Adrenal gland (tissue), 5 donors: Measurements from ENCODE around the gene CRTC3.

Source experiments
- POLR2A ChIP-seq, 2 donors: fragments of 450-650 bp; IDR thresholded peaks; one replicate each; pipeline ENCODE4 v1.6.1; 2017; ENCODE audit warnings: antibody characterized with exemption in 2 of 2, mild to moderate bottlenecking in 2 of 2, moderate library complexity in 1 of 2
- TF ChIP-seq, protein P1 (sequence below), 6 experiments: fragments of 450-650 bp in 4 of 6; fragments of 200-600 bp in 2 of 6; sonication (generic) in 1 of 6; IDR thresholded peaks; 1 replicate in 5 of 6; 2 replicates in 1 of 6; pipeline versions ENCODE4 v1.5.1 to v1.8.0; 2016 to 2021; ENCODE audit warnings: antibody characterized with exemption in 6 of 6, mild to moderate bottlenecking in 2 of 6, moderate library complexity in 1 of 6
- donor health status: DM: no; HTN: no; CAD: no.

DNA sequence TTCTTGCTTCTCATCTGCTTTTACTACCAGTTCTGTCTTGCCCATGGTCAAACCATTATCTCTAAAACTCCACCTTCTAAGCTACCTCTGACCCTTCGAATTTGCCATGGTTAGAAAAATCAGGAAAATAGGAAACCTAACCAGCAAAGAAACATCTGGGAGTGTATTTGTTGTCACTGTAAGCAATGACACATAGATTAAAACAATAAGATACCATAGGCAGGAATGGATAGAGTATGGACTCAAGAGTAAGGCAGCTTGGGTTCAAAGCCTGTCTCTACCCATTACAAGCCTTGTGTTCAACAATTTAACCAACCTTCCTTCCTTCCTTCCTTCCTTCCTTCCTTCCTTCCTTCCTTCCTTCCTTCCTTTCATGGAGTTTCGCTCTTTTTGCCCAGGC is 34.9 kb downstream of the CRTC3 start:
- TF ChIP-seq, protein P1, sequence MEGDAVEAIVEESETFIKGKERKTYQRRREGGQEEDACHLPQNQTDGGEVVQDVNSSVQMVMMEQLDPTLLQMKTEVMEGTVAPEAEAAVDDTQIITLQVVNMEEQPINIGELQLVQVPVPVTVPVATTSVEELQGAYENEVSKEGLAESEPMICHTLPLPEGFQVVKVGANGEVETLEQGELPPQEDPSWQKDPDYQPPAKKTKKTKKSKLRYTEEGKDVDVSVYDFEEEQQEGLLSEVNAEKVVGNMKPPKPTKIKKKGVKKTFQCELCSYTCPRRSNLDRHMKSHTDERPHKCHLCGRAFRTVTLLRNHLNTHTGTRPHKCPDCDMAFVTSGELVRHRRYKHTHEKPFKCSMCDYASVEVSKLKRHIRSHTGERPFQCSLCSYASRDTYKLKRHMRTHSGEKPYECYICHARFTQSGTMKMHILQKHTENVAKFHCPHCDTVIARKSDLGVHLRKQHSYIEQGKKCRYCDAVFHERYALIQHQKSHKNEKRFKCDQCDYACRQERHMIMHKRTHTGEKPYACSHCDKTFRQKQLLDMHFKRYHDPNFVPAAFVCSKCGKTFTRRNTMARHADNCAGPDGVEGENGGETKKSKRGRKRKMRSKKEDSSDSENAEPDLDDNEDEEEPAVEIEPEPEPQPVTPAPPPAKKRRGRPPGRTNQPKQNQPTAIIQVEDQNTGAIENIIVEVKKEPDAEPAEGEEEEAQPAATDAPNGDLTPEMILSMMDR (IDR thresholded peaks at IDR 0.05) = no peak
- no peak for TF ChIP-seq POLR2A (IDR thresholded peaks at IDR 0.05)
